NAMALWA (cell line): ENCODE results near the gene ATP8A2.

Experiments used
- DNase-seq: peaks from one replicate; pipeline ENCODE4 v3.0.0-alpha.2; 2015; ENCODE audit warnings: low spot score

Gene ATP8A2

DNA sequence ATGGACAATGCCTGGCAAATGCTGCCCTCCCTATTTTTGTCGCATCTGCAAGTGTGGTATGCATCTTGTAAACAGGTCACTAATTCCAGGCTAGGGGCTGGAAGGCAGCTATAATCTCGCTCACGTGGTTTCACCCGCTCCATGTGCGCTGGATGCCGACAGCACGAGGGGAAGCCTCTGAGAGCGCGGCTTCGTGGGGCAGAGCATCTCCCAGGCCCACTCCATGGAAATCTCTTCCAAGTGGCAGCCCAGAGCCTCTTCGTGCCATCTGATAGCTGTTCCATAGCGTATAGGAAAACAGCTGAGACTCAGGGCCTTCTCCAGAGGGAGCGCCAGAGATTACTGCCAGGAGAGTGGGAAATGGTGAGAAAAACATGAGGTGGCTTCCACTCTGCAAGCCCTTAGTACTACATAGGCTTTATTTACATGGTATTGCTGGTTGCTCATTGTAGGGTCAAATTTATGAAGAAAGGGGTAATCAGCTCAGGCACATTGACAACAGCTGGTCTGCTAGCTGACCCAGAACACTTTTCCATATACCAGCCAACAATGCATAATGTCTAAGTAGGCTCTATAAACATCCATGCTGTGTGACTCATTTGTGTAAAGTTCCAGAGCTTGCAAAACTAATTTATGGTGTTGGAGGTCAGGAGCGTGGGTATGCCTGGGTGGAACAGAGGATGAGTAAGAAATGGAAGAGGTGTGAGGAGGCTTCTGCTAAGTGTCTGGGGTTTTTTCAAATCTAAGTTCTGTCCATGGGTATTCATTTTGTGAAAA is 514.9 kb downstream of the ATP8A2 start:
- no peak for DNase-seq

DNA sequence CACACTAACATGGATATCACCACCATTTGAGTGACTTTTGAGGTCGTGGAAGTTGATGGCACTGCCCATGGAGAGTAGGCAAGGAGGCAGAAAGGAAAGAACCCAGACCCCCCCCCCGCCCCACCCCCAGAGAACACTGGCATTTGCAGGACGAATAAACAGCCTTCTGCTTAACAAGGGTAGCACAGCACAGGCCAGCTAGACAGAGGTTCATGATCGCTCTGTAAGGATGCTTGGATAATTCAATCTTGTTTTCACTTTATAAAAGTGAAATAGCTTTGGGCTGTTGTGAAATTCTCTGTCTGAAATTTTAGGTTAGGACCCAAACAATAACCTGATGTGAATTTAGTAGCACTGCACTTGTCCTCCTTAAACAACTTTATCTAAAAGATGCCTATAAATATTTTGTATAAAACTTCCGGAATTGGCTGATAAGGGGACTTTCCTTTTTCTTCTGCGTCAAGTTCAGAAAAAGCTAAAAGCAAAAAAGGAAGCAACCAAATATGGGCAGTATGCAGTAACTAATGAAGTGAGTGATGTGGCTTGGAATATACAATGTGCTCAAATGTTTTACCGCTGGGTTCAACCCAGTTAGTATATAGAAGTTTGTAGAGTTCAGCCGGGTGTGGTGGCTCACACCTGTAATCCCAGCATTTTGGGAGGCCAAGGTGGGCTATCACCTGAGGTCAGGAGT is 516.3 kb downstream of the ATP8A2 start:
- DNase-seq = no peak

DNA sequence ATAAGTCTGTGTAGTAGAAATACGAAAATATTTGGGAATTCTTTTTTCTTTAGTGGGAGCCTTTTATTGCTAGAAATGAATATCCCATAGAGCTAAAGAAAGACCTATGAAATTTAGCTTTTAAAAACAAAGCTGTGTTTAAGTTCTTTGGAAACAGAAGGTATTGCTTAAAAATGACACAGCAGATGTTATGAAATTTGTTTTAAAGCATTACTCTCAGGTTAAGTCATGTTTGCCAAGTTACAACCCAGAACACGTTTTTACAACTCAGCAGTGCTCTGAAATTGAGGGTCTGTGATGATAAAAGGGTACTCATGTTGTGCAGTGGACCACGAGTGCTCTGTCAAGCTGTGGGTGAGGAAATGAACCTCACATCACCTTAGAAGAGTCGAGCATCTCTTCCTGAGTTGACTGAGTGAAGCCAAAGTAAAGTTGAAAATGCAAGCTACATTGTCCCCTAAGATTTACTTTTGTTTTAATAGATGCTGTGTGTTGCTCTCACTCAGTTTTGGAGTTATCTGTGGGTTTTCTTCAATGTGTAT is 519.0 kb downstream of the ATP8A2 start:
- no peak for DNase-seq

DNA sequence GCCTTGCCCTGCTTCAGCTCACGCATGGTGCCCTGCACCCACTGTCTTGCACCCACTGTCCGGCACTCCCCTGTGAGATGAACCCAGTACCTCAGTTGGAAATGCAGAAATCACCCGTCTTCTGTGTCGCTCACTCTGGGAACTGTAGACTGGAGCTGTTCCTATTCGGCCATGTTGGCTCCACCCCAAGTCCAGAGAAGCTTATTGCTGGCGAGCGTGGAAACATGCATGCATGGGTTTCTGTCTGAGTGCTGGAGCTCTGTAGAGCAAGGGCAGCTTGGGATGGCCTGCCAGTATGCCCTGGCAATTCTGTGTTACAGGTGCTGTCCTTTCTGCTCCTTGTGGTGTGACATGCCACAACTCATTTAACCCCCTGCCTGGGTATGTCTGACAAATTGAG is 527.2 kb downstream of the ATP8A2 start:
- DNase-seq = no peak

DNA sequence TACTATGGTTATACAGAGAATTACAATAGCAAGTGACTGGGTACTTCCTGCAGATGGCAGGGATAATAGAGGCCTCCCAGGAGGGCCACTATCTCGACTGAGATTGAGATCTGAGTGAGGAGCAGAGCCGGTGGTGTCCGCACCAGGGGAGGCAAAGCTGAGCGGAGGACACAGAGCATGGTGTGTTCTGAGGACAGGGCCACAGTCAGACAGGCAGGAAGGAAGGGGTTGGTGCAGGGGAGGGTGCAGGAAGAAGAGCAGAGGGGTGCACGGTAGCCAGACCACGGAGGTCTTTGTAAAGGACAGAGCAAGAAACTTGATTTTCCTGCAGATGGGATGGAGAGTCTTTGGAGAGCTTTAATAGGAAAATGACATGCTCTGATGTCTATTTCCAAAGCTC is 527.7 kb downstream of the ATP8A2 start:
- DNase-seq = no peak

DNA sequence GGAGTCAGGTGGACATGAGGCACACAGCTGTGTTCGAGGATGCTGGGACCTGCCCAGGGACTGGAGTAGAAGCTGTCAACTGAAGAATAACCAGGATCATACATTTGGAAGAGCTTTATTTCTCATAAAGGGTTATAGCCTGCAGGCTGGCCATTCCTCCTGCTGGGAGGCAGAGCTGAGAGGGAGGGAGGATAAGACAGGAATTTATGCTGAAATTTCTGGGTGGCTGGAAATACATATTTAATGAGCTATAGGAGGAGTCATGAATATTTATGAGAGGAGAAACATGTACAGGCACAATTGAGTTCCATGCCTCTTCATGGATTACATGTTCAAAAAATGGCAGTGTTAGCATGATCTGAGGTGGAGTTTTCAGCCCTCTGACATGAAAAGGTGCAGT is 528.2 kb downstream of the ATP8A2 start:
- DNase-seq = no peak

DNA sequence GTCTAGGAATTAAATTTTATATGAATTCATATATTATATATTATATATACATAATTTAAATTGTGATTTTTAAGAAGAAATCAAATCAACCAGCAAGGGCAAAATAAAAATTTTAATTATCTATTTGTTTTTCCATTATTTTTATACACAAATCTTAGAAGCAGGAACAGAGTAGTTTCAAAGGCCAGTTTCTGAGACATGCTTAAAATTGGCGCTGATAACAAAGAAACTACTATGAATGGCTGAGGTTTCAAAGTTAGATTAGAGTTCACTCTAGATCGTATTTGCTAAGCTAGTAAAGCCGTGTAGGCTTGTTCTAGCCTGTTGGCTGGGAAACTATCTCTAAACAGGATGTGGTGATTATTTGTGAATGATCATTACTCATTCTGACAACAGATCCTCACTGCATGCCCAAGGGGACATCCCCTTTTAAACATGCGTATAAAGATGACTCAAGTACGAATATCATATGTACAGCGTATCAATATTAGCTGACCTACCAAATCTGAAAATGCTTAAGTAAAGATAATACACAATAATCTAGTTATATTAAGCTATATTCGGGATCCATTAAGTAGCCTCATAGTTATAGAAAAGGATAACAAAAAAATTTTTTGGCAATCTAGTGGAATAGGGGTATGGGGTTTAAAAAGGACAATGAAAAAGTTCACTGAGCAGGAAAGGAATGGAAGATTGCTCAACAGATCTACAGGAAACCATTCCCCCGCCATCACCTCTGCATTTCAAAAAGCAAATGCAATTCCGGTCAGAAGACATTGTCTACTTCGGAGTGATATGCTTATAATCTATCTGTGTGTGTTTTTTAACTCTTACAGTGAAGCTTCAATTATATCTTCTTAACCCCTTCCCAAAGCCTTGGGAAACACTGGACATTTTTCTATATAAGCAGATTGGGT is 529.9 kb downstream of the ATP8A2 start:
- no peak for DNase-seq

DNA sequence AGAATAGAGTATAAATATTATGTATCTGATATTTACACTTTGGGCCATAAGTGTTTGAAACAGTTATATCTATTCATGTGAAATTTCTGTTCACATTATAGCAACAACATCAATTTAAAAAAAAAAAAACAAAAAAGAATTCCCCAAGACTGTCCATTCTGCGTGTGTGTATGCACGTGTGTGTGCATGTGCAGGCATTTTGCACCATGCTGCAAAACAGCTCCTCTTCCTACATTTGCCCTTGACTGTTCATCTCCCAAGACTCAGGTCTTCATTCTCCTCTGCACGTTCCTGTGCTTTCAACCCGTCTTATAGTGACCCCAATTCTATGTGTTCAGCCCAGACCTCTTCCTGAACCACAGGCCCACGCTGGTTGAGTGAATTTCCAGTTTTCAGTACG is 530.7 kb downstream of the ATP8A2 start:
- no peak for DNase-seq

DNA sequence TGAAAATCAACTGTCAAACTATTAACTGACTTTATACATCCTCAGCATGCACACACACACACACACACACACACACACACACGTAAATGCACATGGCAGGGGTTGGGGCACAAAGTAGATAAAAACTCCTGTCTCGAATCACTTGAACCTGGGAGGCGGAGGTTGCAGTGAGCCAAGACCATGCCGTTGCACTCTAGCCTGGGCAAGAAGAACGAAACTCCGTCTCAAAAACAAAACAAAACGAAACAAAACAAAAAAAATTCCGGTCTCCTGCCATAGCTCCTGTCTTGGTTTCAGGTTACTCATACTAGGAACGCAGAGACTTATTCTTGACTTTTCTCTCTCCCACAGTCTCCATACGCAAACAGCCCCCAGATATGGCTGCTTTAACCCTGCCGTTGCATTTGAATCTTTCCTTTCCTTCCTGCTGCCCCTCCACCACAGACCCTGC is 531.1 kb downstream of the ATP8A2 start:
- DNase-seq = no peak

DNA sequence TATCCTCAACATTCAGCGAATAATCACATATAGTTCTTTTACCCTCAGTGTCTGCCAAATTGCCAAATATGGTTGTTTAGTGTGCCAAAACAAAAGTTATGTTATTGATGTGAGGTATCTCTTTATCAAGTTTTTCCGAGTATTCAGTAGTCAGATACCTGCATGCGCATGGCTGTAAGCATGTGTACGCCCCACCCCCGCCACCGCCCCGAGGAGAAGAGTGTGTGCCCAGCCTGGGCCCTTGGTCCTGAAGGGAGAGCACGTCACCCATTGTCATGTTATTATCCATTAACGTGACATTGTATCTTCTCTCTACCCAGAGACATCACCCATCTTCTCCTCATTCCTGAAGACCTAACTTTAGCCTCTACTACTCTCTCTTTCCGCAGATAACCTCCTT is 533.1 kb downstream of the ATP8A2 start:
- no peak for DNase-seq

DNA sequence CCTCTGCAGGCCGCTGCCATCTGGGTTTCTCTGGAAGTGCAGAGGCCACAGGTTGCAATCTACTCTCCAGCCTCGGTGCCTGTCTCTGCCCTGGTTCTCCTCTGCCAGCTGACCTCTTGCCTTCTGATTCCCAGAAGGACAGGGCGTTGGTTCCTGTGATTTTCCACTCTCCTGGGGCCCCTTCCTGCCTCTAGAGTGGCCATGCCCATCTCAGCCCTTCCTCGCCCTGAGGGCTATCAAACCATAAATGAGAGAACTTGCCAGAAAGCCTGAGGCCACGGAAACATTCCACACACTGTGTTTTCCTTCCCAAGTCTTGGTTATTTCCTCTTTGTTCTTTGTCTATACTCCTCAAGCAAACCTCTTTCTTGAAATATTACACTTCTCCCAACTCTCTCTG is 533.8 kb downstream of the ATP8A2 start:
- no peak for DNase-seq

DNA sequence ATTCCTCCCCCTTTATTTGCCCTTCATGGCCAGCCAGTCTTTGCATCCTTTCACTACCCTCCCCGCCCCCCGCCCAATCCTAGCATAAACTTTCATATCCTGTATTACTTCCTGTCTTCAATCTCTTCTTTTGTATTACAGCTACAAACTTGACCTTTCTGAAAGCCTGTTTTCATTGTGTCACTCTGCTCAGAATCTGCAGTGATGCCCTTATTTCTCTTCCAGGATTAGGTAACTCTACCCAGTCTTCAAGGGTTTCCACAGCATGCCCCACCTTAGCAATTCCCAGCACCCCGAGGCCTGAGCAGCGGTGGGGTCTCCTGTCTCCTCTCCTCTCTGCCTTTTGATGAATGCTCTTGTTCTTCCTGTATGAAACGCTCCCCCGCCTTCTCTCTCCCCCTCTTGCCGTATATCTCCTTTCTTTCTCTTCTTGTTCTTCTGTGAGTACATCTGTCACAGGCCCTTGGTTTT is 534.5 kb downstream of the ATP8A2 start:
- no peak for DNase-seq

DNA sequence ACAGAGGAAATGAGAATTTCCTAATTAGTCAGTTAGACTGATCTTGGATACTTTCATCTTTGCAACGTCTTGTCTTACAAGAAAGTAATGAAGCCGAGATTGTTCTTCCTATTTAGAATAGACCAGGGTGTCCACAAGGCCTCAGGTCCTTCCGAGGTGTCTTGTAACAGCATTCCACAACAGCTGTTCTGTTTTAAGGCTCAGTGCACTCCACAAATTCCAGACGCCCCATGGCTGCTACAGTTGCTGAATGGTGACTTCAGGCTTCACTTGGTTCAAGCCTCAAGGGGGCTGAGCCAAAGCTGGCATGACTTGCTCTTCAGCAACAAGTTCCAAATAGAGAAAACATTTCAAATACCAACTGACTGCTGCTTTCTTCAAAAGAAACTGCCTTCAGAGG is 536.6 kb downstream of the ATP8A2 start:
- DNase-seq = no peak

DNA sequence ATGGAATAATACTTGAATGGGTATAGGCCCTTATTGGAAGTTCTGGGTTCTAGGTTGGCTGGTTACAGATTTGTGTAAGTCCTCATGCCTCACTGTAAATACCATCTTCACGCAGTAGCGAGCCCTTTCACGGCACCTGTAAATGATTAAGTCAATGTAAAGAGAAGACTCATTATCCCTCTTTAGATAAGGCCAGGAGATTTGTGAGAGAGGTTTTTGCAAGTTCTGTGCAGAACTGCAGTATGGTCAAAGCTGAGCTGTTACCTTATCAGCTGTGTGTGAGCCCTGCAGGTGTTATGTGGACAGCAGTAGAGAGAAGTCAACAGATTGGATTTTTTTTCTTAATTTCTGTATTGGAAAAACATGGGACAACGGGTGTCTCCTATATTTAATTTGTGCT is 538.5 kb downstream of the ATP8A2 start:
- no peak for DNase-seq

DNA sequence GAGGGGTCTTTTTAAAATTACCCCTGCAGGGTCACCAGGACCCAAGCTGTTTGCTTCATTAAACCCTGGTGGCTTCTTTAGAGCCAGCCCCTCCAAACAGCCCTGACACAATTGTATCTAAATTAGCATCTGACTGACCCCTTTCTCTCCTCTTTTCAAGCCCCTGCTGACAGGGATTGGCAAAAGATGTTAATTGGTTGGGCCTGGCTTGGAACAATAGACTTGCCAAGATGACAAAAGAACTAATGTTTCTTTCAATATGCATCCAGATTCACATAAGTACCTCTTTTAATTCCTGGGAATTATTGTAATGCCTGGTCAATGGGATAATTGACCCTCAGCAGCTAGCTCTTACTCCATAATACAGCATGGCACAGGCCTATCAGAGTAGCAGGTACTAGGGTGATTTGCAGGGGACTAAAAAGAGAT is 539.2 kb downstream of the ATP8A2 start:
- no peak for DNase-seq

DNA sequence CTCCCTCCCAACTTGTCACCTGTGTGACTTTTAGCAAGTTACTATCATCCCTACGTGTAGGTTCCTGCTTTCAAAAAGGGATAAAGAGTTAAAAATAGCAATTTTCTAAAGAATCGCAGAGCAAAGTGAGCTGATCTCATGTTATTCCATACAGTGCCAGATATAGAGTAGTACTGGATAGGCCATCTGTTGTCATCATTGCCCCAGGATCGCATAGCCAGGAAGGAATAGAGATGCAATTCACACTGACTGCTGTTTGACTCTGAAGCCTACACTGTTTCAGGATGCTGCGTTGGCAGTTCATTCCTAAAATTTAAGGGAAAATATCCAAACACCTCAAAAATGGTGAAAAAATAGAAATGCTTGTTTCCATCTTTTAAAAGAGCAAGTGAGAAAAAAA is 541.2 kb downstream of the ATP8A2 start:
- DNase-seq = no peak

DNA sequence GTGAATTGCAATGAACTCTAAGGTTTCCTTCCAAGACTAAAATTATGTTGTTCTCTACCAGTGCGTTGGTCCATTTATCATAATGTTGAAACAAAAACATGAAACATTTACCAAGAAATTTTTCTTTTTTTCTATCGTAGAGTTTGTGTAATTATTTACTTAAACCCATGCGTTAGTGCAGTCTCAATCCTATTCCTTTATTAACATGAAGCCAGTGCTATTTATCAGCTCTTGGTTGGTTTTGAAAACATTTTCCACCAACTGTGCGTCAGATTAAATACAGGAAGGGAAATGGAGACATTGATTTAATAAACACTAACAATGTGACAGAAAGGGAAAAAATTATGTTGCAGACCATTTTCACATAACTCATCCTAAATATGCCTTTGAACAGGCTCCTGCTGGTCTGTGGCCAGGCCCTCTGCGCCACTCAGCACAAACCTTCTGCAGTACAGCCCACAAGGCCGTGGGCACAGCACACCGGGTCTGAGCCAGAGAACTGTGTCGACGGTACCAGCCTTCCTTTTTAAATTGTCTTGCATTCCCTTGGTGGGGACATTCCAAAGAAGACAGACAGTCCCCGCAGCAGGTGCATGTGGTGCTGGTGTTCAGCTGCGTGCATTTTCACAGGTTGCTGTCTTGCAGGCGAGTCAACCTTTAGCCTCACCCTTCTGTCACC is 544.2 kb downstream of the ATP8A2 start:
- DNase-seq = no peak

DNA sequence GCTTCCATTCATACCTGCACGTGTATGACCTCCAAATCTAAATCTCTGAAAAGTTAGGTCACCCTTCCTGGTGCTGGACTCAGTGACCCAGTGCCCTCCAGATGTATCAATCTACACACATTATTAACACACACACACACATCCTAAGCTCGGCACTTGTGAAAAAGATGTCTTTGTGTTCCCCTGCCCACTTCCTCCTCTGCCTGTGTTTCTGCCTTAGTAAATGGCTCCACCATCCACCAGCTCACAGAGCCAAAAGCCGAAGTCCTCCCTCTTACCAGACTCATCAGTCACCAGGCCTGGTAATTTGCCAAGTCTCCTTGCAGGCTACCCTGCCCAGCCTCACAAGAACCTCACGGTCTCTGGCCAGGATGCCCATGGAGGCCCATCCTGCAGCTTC is 548.5 kb downstream of the ATP8A2 start:
- no peak for DNase-seq

DNA sequence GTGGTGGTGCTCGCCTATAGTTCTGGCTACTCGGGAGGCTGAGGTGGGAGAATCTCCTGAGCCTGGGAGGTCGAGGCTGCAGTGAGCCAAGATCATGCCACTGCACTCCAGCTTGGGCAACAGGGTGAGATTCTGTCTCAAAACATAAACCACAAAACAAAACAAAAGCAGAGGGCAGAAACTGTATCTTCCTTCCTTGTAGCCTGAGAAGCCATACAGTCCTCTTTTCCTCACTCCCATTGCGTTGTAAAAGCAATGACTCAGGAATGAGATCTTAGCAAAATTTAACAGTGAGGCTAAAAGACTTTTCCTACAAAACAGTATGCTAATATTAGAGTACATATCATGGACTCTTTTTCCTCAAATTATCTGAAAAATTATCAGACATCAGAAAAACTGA is 549.2 kb downstream of the ATP8A2 start:
- DNase-seq = no peak

DNA sequence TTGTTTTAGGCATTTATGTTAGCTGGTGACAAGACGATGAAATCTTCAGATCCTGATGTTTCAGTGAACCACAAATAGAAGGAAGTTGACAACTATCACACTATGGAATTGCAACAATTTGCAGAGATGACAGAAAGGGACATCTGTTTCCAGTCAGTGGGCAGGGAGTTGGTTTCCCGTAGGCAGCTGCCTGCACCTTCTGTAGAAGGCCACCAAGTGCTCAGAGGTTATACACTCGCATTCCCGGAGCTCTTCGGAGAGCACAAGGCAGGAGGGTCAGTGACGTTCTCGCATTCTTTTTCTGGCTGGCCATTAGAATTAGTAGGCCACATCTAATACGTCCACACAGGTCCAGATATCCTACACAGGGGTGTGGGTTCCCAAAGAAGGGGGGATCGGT is 550.6 kb downstream of the ATP8A2 start:
- DNase-seq = no peak

DNA sequence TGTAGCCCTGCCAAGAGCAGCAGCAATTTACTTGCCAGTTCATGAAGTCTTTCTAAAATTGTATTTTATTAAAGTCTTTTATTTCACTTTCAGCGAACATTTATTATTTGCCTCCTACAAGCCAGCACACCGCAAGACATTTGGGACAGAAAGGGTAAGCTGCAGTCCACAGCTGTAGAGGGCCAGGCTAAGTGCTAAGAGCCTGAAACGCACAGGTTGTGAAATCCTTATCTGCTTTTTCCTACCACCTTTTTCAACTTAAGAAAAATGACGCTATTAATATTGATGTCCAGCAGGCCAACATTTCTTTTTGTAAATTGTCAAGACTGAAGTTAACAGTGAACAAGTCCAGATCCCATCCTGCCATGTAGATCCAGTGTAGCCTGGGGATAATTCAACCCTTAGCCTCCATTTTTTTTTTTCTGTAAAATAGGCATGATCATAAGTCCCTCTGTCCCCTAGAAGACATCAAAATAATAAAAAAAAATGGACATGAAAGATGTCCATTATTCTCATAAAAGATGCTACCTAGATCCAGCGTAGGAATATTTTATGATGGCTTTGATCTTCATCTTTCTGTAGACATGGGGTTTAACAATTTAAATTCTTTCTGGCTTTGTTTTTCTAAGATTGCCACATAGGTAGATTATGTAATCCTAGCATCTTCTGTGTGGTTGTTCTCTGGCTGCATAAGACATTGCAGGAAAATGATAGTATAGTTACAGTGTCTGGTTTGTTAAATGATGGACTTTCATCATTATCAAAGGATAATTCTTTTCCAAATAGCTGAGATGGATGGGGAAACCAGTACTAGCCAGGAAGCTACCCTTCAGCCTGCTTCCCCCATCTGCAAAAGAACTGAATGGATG is 551.7 kb downstream of the ATP8A2 start:
- DNase-seq = no peak
